GM19238 (cell line): Measurements from ENCODE around the gene POLR2J.
"Not testable (repeated sequence)": the region's sequence is repeated elsewhere in the genome, so short reads cannot be mapped to it uniquely, and the experiment has no call there.

Experiments
- DNase-seq: peaks from one replicate; pipeline ENCODE4 v3.0.0; 2011; ENCODE audit warnings: low spot score; ENCODE audit not compliant: insufficient read length

Gene POLR2J

DNA sequence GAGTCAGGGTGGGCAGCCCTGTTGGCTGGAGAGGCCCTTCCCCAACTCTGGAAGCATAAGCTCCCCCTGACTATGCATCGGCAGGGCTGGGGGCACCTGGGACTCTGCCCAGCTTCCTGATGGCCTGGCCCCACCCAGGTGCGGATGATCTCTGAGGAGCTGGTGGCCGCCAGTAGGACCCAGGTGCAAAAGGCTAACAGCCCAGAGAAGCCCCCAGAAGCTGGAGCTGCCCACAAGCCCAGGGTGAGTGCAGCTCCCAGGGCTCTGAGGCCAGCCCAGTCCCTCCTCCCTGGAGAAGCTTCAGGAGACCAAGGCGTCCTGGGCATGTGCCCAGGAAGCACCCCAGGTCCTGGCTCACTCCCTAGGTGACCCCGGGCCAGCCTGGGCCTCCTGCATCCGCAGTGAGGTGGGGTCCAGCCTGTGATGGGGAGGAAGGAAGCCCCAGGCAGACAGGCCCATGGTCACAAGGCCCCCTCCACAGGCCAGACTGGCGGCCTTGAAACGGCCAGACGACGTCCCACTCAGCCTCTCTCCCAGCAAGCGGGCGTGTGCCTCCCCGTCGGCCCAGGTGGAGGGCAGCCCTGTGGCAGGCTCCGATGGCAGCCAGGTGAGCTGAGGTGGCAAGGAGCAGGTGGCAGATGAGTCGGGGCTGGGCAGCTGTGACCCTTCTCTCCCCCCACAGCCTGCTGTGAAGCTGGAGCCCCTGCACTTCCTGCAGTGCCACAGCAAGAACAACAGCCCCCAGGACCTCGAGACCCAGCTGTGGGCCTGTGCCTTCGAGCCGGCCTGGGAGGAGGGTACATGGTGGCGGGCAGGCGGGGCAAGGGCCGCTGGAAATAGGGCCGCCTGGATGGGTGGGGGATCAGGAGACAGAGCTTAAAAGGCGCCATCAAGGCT lies 10.9 kb downstream of the POLR2J start:
- no peak for DNase-seq

DNA sequence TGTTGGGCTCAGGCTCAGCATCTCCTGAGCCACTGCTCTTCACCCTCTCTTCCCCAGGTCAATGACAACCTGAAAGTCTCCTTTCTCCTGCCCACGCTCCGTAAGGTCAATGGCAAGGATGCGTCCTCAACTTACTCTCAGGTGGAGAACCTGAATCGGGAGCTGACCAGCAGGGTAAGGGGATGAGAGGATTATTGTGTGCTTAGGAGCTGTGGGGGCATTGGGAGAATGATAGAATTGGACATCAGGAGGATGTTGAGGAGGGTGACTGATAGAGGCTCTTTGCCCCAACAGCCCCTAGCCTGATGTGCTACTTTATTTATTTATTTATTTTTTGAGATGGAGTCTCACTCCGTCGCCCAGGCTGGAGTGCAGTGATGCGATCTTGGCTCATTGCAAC lies 12.6 kb downstream of the POLR2J start:
- no peak for DNase-seq

DNA sequence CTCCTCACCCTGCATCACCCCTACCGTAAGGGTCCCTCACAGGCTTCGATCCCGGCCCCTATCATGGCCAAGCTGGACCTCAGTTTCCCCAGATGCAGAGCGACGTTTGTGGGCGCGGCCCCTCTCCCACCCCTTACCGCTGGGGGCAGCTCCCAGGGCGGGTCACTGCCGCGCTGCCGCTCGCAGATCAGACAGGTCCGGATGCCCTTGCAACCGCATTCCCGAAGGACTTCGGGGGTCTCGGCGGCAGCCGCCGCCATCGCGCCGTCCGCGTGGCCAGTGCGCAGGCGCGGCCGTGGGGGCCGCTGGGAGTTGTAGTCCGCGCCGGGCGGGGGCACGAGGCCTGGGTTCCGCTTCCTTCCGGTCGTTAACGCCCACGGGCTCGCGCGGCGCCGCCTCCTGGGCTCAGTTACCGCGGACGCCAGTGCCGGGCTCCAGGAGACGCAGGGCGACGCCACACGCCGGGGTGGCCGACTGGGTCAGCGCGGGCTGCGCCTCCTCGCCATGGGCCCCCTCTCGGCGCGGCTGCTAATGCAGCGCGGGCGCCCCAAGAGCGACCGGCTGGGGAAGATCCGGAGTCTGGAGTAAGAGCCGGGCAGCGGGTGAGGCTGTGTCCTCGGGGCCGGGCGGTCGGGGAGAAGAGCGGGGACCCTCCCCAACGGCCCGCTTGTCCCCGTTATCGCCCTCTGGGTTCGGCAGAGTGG lies 14.0 kb downstream of the POLR2J start, which contains the start of the genes ALKBH4 and LRWD1:
ALKBH4 (minus strand) TSS at position 287 of the 704 bp plus-strand sequence; CDS start at position 260, 27 bp downstream.
LRWD1 (plus strand) TSS at position 408 of the 704 bp plus-strand sequence; CDS start at position 505, 97 bp downstream.
- DNase-seq, result peak; percentile 97

DNA sequence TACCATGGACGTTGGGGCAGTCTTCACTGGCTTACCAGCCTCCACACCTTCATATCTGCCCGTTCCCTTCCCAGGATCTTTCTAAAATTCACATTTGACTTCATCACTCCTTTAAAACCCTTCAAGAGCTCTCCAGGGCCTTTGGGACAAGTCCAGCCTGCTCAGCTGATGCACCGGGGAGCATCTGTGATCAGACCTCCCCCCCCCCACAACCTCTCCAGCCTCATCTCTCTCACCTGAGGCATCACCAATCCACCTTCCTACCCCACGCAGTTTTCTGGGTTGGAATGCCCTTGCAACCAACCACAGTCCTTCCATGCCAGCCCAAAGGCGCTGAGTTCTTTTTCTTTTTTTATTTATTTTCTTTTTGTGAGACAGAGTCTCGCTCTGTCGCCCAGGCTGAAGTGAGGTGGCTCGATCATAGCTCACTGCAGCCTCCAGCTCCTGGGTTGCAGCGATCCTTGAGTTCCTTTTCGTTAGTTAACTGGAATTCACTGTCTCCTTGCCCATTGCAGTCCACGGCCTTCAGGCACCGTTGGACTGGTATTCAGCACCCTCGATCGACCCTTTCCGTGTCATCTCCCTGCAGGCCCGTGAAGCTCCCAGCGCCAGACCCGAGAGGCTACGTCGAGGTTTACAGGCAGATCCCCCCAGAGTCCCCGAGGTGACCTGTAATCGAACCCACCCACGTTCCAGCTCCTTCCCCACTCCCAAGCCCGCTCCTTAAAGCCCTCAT lies 14.7 kb downstream of the POLR2J start:
- DNase-seq, result no peak

DNA sequence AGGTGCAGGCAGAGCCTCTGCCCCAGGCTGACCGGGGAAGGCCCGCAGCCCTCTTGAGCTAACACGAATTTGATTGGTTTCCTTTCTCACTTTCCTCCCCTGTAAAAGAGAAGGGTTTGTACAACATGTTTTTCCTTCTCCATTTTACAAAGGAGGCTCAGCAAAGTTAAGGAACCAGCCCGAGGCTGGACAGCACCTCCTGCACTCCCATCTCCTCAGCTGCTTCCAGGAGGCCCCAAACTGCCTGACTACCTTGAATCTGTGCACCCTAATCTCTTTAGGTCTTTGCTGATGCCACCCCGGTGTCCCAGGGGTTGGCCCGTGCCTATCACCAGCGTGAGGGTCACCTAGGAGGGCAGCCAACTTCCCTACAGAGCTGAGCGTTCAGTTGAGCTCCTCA lies 18.3 kb downstream of the POLR2J start:
- DNase-seq, result no peak

DNA sequence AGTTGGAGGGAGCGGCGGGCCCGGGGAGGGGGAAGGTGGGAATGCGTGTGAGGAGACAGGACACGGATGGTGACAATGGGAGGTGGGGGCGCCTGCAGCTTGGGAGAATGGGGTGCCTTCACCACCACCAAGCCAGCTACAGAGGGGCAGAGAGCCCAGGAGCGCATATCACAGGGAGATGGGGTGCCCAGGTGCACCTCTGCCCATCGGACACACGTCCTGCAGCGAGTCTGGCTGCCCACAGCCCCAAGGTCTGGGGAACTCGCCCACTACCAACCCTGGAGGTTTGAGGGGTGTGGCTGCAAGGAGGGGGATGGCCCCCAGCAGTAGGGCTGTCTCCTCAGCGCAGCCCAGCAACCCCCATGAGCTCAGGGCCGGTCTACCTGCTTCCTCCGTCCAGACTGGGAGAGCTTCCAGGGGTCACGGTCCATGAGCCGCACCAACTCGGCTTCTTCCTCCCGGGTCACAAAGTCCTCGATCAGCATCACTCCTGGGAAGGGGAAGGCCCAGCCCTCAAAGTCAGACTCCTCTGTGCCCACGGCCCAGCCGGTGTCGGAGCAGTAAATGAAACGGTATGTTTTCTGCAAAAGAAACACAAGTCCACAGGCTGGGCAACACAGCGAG lies 19.4 kb downstream of the POLR2J start:
- DNase-seq, result no peak

DNA sequence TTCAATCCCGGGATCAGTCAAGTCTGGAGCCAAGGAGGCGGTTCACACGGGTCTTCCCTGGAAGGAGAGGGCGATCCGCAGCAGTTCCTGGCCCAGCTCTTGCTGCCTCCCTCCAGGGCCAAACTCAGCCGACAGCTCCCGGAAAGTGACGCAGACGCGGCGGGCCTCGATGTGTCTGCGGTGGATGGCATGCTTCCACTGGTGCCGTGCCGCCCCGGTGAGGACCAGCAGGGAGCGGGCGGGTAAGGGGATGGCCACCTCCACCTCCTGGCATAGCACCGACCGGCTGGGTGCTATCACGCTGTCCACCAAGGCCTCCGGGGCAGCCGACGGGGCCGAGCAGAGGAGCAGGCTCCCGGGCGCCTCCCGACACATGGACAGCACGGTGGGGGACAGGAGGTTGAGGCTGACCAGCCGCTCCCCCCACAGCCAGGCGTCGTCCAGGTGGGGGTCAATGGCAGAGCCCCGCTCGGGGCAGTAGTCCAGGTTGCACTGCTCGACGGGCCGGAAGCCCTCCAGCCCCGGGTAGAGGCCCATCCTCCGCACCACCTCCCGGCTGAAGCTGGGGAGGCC lies 21.3 kb downstream of the POLR2J start:
- DNase-seq, result no peak

DNA sequence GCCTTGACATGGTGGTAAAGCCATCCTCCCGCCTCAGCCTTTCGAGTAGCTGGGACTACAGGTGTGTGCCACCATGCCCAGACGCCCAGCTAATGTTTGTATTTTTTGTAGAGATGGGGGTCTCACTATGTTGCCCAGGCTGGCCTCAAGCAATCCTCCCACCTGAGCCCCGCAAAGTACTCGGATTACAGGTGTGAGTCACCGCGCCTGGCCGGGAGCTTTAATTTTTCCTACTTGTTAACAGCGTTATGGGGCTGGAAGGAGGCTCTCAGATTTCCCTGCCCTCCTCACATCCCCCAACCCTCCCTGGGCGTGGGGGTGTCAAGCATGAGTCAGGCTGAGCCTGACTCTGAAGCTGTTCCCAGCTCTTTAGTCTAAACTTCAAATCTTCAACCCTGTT lies 22.4 kb downstream of the POLR2J start:
- no peak for DNase-seq

DNA sequence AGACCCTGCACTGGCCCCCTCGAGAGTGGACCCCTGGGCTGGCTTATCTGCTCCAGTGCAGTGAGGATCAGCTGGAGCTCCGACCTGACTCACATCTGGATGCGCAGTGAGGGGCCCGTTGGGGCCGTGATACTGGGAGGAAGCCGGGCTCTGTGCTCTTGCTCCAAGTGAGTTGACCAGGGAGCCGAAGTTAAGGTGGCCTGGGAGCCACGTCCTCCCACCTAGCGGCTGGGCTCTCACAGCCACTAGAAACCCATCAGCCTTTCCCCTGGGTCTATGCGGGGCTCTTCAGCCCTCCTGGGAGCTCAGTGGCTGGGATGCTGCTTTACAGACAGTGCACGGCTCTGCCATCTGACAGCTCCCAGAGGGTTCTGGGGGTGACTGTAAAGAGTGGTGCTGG lies 23.1 kb downstream of the POLR2J start:
- DNase-seq, result no peak

DNA sequence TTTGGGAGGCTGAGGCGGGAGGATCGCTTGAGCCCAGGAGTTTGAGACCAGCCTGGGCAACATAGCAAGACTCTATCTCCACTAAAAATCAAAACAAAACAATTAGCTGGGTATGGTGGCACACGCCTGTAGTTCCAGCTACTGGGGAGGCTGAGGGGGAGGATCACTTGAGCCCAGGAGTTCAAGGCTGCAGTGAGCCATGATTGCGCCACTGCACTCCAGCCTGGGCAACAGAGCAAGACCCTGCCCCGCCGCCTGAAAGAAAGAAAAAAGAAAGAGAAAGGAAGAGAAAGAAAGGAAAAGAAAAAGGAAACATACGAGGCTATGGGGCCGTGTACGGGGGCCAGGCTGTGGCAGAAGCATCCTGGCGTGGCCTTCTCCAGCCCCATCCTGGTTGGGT lies 23.8 kb downstream of the POLR2J start:
- DNase-seq, result not testable (repeated sequence)

DNA sequence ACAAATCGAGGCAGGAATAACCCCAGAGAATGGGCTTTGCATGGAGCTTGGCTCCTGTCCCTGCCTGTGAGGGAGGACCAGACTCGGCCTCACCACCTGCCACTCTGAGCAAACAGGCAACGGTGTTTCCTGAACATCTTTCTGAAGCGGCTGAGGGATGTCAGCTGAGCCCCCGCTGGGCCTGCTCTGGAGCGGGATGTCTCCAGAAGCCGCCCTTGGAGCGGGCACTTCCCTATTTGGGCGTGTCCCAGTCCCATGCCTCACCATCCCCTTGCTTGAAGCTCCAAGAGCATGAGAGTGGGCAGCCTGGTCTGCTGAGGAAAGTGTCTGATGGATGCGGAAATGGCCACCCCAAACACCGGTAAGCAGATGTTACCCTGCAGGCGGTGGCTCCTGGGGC lies 24.3 kb downstream of the POLR2J start:
- no peak for DNase-seq

DNA sequence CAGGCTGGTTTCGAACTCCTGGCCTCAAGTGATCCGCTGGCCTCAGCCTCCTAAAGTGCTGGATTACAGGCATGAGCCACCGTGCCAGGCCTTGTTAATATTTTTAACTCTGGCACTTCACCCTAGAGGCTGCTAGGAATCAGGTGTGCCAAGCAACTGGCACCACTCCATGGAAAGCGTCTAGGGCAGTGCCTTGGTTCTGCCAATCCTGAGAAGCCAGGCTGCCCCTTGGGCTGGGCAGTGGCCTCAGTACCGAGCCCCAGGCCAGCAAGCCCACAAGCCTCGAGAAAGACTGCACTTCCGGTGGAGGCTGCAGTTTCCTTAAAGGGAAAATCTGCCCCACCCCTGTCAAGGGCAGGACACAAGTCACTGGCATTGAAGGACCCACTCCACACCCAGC lies 25.4 kb downstream of the POLR2J start:
- DNase-seq, result no peak

DNA sequence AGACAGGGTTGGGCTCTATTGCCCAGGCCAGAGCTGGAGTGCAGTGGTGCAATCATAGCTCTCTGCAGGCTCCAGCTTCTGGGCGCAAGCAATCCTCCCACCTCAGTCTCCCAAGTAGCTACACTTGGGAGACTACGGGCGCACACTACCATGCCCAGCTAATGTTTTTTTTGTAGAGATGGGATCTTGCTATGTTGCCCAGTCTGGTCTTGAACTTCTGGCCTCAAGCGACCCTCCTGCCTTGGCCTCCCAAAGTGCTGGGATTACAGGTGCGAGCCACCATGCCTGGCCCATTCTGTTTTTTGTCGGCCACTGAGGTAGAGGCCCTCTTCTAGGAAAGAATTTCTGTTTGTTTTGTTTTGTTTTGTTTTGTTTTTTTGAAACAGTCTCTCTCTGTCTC lies 26.3 kb downstream of the POLR2J start:
- no peak for DNase-seq

DNA sequence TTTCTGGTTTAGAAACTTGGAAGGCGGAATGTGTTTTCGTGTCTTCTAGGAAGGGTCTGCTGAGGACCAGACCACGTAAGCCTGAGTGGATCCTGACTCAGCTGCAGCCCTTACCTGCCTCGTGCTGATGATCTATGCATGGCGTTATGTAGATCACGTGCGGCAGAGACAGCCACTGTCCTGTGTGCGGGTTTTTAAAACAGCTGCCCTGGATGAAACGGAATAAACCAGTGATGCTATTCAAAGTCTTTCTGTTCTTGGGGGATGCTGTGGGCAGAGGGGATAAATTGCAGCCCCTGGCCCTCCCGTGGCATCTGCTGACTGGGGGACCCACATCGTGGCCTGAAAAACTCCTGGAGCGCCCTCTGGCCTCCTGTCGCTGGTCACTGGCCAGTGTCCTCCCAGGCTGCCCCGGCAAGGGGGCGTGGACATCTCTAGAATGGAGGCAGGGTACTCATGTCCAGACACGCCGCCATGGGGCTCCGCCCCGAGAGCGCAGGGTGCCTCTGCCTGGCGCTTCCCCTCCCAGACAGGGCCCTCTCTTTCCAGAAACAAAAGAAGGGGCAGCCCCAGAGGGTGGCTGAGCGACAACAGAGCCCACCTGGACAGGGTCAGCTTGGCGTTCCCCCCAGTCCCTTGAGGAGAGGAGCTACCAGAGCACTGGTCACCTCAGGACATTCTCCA lies 27.2 kb downstream of the POLR2J start:
- no peak for DNase-seq

DNA sequence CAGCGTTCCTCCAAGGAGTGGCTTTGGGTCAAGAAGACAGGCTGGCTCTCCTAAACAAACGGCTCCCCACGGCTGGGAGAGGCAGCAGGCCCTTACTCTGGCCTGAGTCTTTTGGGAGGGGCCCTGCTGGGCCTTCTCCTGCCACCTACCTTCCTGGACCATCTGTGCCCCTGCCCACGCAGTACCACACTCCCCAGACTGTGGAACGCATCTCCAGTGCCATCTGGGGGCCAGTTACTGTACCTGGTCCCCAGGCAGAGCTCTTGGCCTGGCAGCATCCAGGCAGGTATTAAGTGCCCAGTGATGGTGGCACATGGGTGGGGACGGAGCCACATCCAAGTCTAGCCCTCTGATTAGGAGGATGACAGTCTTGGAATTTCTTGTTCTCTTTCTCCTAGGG lies 28.5 kb downstream of the POLR2J start:
- DNase-seq, result no peak

DNA sequence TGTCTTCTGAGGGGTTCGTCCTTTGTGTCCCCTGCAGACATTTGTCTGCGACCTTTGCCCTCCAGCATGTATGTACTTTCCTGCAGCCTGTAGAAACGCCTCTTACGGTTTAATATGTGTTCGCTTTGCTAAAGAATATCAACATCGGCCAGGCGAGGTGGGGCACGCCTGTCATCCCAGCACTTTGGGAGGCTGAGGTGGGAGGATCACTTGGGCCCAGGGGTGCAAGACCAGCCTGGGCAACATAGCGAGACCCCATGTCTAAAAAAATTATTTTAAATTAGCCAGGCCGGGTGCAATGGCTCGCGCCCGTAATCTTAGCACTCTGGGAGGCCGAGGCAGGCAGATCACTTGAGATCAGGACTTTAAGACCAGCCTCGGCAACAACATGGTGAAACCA lies 29.6 kb downstream of the POLR2J start:
- DNase-seq, result no peak

DNA sequence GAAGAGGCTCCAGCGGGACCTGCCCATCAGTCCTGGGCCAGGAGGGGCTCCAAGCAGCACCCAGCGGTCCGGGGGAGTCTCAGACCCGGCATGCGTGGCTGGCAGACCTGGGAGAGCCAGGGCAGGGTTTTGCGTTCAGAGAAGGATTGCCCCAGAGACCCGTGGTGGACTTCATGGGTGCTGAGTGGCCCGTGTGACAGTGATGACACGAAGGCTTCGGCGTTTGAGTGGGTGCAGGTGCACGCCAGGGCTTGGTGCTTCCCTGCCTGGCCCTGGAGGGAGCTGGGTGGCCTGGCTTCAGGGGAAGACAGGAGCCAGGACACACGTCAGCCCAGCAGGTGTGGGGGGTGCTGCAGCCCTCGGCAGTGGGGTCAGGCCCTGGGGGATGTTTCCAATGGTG lies 31.4 kb downstream of the POLR2J start:
- no peak for DNase-seq

DNA sequence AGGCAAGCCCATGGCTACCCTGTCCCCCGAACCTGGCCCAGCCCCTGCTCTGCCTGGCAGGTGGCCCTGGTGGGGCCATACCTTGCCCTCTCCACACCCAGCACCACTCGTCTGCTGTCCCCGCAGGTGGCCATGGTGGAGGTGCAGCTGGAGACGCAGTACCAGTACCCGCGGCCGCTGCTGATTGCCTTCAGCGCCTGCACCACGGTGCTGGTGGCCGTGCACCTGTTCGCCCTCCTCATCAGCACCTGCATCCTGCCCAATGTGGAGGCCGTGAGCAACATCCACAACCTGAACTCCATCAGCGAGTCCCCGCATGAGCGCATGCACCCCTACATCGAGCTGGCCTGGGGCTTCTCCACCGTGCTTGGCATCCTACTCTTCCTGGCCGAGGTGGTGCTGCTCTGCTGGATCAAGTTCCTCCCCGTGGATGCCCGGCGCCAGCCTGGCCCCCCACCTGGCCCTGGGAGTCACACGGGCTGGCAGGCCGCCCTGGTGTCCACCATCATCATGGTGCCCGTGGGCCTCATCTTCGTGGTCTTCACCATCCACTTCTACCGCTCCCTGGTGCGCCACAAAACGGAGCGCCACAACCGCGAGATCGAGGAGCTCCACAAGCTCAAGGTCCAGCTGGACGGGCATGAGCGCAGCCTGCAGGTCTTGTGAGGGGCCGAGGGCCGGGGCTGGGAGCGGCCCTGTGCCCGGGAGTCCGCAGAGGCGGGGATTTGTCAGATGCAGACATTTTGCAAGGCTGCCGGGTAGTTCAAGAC lies 32.1 kb downstream of the POLR2J start:
- DNase-seq, result no peak

DNA sequence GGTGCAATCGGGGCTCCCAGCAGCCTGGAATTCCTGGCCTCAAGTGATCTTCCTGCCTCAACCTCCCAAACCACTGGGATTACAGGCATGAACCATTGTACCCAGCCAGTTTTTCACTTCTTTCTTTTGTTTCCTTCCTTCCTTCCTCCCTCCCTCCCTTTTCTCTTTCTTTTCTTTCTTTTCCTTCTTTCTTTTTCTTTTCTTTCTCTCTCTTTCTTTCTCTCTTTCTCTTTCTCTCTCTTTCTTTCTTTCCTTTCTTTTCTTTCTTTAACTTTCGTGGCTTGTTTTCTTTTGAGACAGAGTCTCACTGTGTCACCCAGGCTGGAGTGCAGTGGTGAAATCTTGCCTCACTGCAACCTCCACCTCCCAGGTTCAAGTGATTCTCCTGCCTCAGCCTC lies 33.0 kb downstream of the POLR2J start:
- no peak for DNase-seq
